A549 treated with GW870086 at 1 μM for 4 hours (cell line): ENCODE data around the gene AGO3. TPM values are rescaled to one million over a fixed set of nuclear protein-coding genes. Genes with fewer than 3 reads are reported as not detected.

Experiments
- total RNA-seq: library from RNA; stranded (reverse); fragments of 200-300 nt; extraction: Qiagen RNA extraction; gene quantifications from 5 replicates; pipeline ENCODE4 v1.2.3, GENCODE V29; 2022; ENCODE audit warnings: low read depth

Gene AGO3
- 5.5 to 8.1 TPM (median 7.1 TPM) in 5 replicates for total RNA-seq

DNA sequence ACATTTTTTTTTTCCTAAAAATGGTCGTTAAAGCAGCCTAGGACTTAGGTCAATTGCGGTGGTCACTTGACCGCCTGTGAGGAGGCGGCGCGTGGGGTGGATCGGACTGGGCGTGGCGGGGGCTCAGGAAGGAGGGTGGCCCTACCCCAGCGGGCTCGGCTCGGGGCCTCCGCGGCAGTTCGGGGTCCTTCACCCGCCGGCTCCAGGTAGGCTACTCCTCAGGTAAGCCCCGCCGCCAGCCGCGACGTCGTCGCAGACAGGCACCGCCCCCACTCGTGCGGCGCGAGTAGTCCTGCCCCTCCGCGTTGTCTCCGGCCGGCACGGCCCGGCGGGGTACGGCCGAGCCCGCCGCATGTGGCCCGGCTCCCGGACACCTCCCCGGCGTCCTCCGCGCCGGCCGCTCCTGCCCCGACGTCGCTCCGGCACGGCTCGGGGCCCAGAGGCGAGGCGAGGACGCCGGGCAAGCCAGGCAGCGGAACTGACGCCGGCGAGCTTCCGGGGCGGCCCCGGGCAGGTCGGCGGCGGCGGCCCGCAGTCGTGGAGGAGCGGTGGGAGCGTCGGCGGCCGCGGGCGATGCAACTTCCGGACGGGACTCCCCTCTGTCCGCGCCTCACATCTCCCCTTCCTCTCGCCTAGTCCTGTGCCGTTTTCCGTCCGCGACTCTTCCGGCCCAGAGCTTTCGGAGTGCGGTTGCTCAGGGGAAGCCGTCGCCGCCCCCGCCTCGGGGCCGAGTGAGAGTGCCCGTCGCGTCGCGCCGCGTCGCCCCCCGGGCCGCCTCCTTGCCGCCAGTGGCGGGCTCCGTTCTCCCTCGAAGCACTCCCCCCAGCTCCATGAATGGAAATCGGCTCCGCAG, at the start of gene AGO3:
AGO3 (plus strand) TSS at position 513 of the 853 bp plus-strand sequence; CDS start at position 835, 322 bp downstream.

DNA sequence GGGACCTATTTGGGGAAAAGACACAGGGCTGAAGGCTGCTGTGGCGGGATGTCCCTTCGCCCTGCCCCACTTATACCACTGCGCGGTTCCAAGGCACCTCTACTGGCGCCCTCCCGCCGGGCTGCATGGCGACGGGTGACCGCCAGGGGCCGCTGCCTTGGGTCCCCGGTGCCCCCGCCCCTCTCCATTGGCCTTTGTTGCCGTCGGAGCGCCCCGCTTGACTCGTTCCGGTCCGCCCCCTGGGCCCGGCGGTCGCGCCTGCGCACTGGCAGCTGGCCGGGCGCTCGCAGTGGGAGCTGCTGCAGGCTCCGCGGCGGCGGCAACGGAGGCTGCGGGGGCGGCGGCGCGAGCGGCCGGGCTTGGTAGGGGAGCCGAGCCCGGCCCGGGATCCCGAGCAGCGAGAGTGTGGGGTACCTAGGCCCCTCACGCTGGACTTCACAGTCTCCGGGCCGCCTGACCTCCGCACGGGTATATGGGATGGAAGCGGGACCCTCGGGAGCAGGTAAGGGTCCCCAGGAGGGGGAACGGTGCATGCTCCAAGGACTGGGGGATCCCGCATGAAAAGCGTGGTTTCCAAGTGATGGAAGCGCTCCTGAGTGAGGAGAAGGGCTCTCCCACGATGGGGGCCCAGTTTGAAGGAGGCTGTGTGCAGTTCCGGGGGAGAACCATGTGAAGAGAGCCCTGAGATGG, 47.8 kb upstream of the AGO3 start, which contains the start of gene AGO1:
AGO1 (plus strand) TSS at position 265 of the 690 bp plus-strand sequence; CDS start at position 478, 213 bp downstream.

DNA sequence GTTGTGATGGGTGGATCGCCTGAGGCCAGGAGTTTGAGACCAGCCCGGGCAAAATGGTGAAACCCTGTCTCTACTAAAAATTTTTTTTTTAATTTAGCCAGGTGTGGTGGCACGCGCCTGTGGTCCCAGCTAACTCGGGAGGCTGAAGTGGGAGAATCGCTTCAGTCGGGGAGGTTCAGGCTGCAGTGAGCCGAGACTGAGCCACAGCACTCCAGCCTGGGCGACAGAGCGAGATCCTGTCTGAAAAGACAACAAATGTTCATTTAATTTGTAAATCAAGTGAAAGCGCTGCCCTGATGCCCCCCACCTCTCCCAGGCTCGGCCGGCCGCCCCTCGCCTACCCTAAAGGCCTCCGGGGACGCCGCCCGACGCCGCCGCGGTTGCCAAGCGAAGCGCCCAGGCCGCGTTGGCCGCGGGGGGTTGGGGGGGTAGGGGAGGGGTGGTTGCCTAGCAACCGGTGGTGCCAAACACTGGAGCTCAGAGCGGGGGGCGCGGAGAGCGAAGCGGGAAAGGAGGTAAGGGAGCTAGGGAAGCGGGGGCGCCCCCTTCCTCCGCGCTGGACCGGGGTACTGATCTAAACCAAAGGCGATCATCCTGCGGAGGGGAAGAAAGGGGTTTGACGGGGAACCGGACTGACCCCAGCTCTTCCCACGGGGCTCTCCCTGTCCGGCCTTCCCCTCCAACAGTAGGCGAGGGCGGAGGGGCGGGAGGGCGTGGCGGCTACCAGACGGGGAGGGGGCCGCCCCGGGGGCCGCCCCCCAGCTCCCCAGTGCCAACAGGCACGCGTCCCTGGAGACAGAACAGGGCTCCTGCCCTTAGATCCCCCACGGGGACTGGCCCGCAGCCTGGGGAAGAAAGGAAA, 153.0 kb downstream of the AGO3 start, which contains the start of gene TEKT2:
TEKT2 (plus strand) TSS at position 460 of the 862 bp plus-strand sequence. CDS start 828 bp downstream, outside the sequence.

DNA sequence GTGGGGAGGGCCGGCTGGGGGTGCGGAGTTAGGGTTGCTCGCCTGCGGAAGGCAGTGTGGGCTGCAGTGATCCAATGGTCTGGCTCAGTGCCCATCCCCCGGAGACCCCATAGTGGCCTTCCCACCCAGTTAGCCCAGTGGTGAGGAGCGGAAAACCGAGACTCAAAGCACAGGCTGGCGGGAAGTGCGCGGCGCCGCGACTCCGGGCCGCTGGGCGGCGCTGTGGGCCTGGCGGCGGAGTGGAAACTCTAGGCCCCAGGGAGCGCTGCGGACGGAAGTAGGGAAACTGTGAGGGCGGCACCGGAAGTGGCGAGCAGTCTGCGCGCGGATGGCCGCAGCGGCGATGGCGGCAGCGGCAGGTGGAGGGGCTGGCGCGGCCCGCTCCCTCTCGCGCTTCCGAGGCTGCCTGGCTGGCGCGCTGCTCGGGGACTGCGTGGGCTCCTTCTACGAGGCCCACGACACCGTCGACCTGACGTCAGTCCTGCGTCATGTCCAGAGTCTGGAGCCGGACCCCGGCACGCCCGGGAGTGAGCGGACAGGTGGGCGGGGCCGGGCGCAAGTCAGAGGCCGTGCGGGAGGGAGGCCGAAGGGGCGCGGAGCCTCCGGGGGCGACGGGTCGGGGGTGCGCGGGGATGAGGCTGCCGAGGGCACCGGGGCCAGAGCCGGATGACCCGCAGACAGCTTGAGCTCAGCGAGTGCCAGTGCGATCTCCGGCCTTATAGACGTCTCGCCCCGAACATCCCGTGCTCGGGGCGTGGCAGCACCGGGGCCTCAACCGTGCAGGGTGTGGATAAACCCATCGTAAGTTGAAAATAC, 157.9 kb downstream of the AGO3 start, which contains the start of gene ADPRS:
ADPRS (plus strand) TSS at position 316 of the 816 bp plus-strand sequence; CDS start at position 329, 13 bp downstream.

Other genes with a start within 250 kb of the AGO3 start
- 12.3 to 15.0 TPM (median 14.3 TPM) in 5 replicates for gene C1orf216, start 212.2 kb upstream of the AGO3 start, total RNA-seq
- 8.5 to 12.8 TPM (median 9.6 TPM) in 5 replicates for gene CLSPN, start 161.1 kb upstream of the AGO3 start, total RNA-seq
- 2.5 to 6.4 TPM (median 3.3 TPM) in 5 replicates for gene AGO4, start 123.1 kb upstream of the AGO3 start, total RNA-seq
- 2.6 to 5.0 TPM (median 4.0 TPM) in 5 replicates for gene AGO1, start 47.9 kb upstream of the AGO3 start, total RNA-seq
- not detected in 5 replicates for gene TEKT2, start 153.0 kb downstream of the AGO3 start, total RNA-seq
- 23.7 to 31.7 TPM (median 28.6 TPM) in 5 replicates for gene ADPRS, start 157.8 kb downstream of the AGO3 start, total RNA-seq
- 0.07 to 0.19 TPM (median 0.10 TPM) in 5 replicates for gene COL8A2, start 194.1 kb downstream of the AGO3 start, total RNA-seq
- gene TRAPPC3, start 218.4 kb downstream of the AGO3 start, total RNA-seq, result 73.8 to 83.7 TPM (median 78.8 TPM) in 5 replicates
- gene MAP7D1, start 225.1 kb downstream of the AGO3 start, total RNA-seq, result 176 to 195 TPM (median 184 TPM) in 5 replicates